GM21381 (cell line): Measurements from ENCODE around the gene PTPRF.

Source experiments
- ATAC-seq: cut with Tn5 transposase; IDR thresholded peaks from one replicate; pipeline ENCODE4 v1.9.1; 2021; ENCODE audit warnings: mild to moderate bottlenecking, moderate library complexity; ENCODE audit not compliant: unreplicated experiment

The PTPRF gene

GRCh38 chr1:43602990-43603389 lies 72.3 kb downstream of the PTPRF start:
- ATAC-seq: no peak

- no peak for ATAC-seq
Observed at GRCh38 chr1:43604192-43604591, 73.5 kb downstream of the PTPRF start.

GRCh38 chr1:43605157-43605556 lies 74.5 kb downstream of the PTPRF start:
- ATAC-seq: no peak

- no peak for ATAC-seq
Observed at GRCh38 chr1:43605766-43606165, 75.1 kb downstream of the PTPRF start.

GRCh38 chr1:43606624-43607023 lies 75.9 kb downstream of the PTPRF start:
- ATAC-seq: no peak

GRCh38 chr1:43608827-43609226 lies 78.1 kb downstream of the PTPRF start:
- ATAC-seq: no peak

- ATAC-seq: no peak
Observed at GRCh38 chr1:43610339-43610738, 79.7 kb downstream of the PTPRF start.

GRCh38 chr1:43611950-43612349 lies 81.3 kb downstream of the PTPRF start:
- no peak for ATAC-seq

GRCh38 chr1:43612406-43612805 lies 81.7 kb downstream of the PTPRF start:
- ATAC-seq: no peak

GRCh38 chr1:43613075-43613942 lies 82.6 kb downstream of the PTPRF start:
- no peak for ATAC-seq

GRCh38 chr1:43614211-43614610 lies 83.5 kb downstream of the PTPRF start:
- no peak for ATAC-seq

GRCh38 chr1:43614891-43615290 lies 84.2 kb downstream of the PTPRF start:
- ATAC-seq: no peak

GRCh38 chr1:43616383-43616782 lies 85.7 kb downstream of the PTPRF start:
- no peak for ATAC-seq

GRCh38 chr1:43617011-43617410 lies 86.3 kb downstream of the PTPRF start:
- ATAC-seq: no peak

GRCh38 chr1:43617668-43618067 lies 87.0 kb downstream of the PTPRF start:
- no peak for ATAC-seq

GRCh38 chr1:43618521-43619313 lies 88.0 kb downstream of the PTPRF start:
- no peak for ATAC-seq

GRCh38 chr1:43619314-43619790 lies 88.7 kb downstream of the PTPRF start:
- ATAC-seq: no peak

GRCh38 chr1:43619996-43620920 lies 89.6 kb downstream of the PTPRF start:
- no peak for ATAC-seq

- ATAC-seq: no peak
Observed at GRCh38 chr1:43620956-43621355, 90.3 kb downstream of the PTPRF start.

- no peak for ATAC-seq
Observed at GRCh38 chr1:43621386-43621785, 90.7 kb downstream of the PTPRF start.

GRCh38 chr1:43621861-43622260 lies 91.2 kb downstream of the PTPRF start:
- no peak for ATAC-seq
